Small intestine (tissue), 7 donors: ENCODE results near the gene ARFGAP1. TPM values are rescaled to one million over a fixed set of nuclear protein-coding genes. Genes with fewer than 3 reads are reported as not detected.
"Not testable (repeated sequence)": the region's sequence is repeated elsewhere in the genome, so short reads cannot be mapped to it uniquely, and the experiment has no call there.

ENCODE experiments used
- DNase-seq, 2 donors: peaks; one replicate each; pipeline versions ENCODE4 v3.0.0 to v3.0.0-alpha.2; 2013
- FAIRE-seq: peaks from 2 replicates; lab custom pipeline; 2012; peaks lifted over from hg19 to GRCh38; lab: Jason Lieb, UNC
- H3K27ac ChIP-seq, 3 donors: one replicate each; pipeline ENCODE4 v1.5.1; 2013; ENCODE audit warnings: low read length in 2 of 3, mild to moderate bottlenecking in 2 of 3, control low read depth in 1 of 3, inconsistent platforms in 1 of 3, low read depth in 1 of 3, moderate library complexity in 1 of 3
- H3K27me3 ChIP-seq, 3 donors: one replicate each; pipeline ENCODE4 v1.6.1; 2013; ENCODE audit warnings: low read length in 3 of 3, inconsistent platforms in 1 of 3; ENCODE audit not compliant: control insufficient read depth in 3 of 3, insufficient read depth in 3 of 3
- H3K36me3 ChIP-seq, 3 donors: one replicate each; pipeline ENCODE4 v1.6.1; 2013; ENCODE audit warnings: low read length in 3 of 3, inconsistent platforms in 1 of 3, low read depth in 1 of 3, mild to moderate bottlenecking in 1 of 3, moderate library complexity in 1 of 3; ENCODE audit not compliant: control insufficient read depth in 3 of 3, insufficient read depth in 2 of 3
- H3K4me1 ChIP-seq, 3 donors: one replicate each; pipeline ENCODE4 v1.6.1; 2013; ENCODE audit warnings: low read length in 2 of 3, inconsistent platforms in 1 of 3, low read depth in 1 of 3, mild to moderate bottlenecking in 1 of 3, moderate library complexity in 1 of 3; ENCODE audit not compliant: control insufficient read depth in 3 of 3, insufficient read depth in 2 of 3
- H3K4me3 ChIP-seq, 3 donors: one replicate each; pipeline ENCODE4 v1.5.1; 2013; ENCODE audit warnings: low read length in 3 of 3, control low read depth in 1 of 3, inconsistent platforms in 1 of 3, low read depth in 1 of 3, mild to moderate bottlenecking in 1 of 3, moderate library complexity in 1 of 3
- H3K9me3 ChIP-seq, 2 donors: one replicate each; pipeline ENCODE4 v1.6.1; 2013; ENCODE audit warnings: low read depth in 1 of 2, low read length in 1 of 2; ENCODE audit not compliant: control insufficient read depth in 2 of 2, insufficient read depth in 1 of 2
- WGBS, 3 donors: extraction: QIAGEN DNeasy Blood & Tissue Kit; methylation state at CpG; one replicate each; pipeline ENCODE4 v1.1.7; 2013; 5-methylcytosine and 5-hydroxymethylcytosine counted together
- polyA plus RNA-seq, 4 donors: library from polyadenylated mRNA; stranded (reverse) in 3 of 4; unstranded in 1 of 4; fragments of 200-250 nt in 3 of 4; fragments of 120-200 nt in 1 of 4; gene quantifications; one replicate each; pipeline versions ENCODE4 v1.2.1 to v1.2.3, GENCODE V29; 2013
- donor health status: healthy with polysubstance abuse.
- donor health status: control.
- donor health status: control.
- donor health status: Bipolar disorder and iron deficiency.
- donor health status: healthy.

The ARFGAP1 gene
- polyA plus RNA-seq, 4 donors, result 70.9 to 117 (median 80.3) TPM

- FAIRE-seq (no peak), DNase-seq (no peak)
- Histone ChIP-seq H3K27me3 (peaks cover 0 to 25% (median 17%) of the 10 kb centered on the region in 3 donors), H3K4me3 (no peak overlapping the region), H3K4me1 (no peaks in the 10 kb centered on the region), H3K9me3 (no peaks in the 10 kb centered on the region), H3K36me3 (peaks cover 0 to 2% (median 0%) of the 10 kb centered on the region in 3 donors), H3K27ac (no peak overlapping the region)
- WGBS, 3 donors, result 66 to 84% (median 68%) methylated on average over 10 of the region's 10 CpGs
These were observed 28.1 kb upstream of the ARFGAP1 start for GRCh38 chr20:63244468-63244867.

- 41 to 50% (median 47%) methylated on average over 48 to 50 of the region's 50 CpGs for WGBS, 3 donors
- peaks cover 0 to 2% (median 0%) of the 10 kb centered on the region in 3 donors for H3K36me3 ChIP-seq
- H3K9me3 ChIP-seq, result no peaks in the 10 kb centered on the region
- H3K27me3 ChIP-seq, result peaks cover 0 to 26% (median 18%) of the 10 kb centered on the region in 3 donors
- DNase-seq, result no peak
- no peaks in the 10 kb centered on the region for H3K4me1 ChIP-seq
- H3K27ac ChIP-seq, result no peak overlapping the region
- no peak overlapping the region for H3K4me3 ChIP-seq
- FAIRE-seq, result no peak
These were observed 25.9 kb upstream of the ARFGAP1 start for GRCh38 chr20:63246490-63247288.

- Histone ChIP-seq H3K27ac (no peak overlapping the region), H3K4me3 (no peak overlapping the region), H3K36me3 (peaks cover 0 to 2% (median 0%) of the 10 kb centered on the region in 3 donors), H3K9me3 (no peaks in the 10 kb centered on the region), H3K4me1 (no peaks in the 10 kb centered on the region), H3K27me3 (peaks cover 0 to 36% (median 25%) of the 10 kb centered on the region in 3 donors)
- WGBS, 3 donors, result 49 to 73% (median 62%) methylated on average over 22 to 24 of the region's 24 CpGs
- no peak for FAIRE-seq
- DNase-seq, result no peak
These were observed 24.9 kb upstream of the ARFGAP1 start for GRCh38 chr20:63247671-63248228.

- peaks cover 8 to 45% (median 29%) of the 10 kb centered on the region in 3 donors for H3K27me3 ChIP-seq
- peaks cover 0 to 2% (median 0%) of the 10 kb centered on the region in 3 donors for H3K36me3 ChIP-seq
- no peaks in the 10 kb centered on the region for H3K4me1 ChIP-seq
- H3K9me3 ChIP-seq, result no peaks in the 10 kb centered on the region
- H3K27ac ChIP-seq, result no peak overlapping the region
- no peak overlapping the region for H3K4me3 ChIP-seq
- 65 to 72% (median 67%) methylated on average over 25 of the region's 25 CpGs for WGBS, 3 donors
- FAIRE-seq, result no peak
- no peak for DNase-seq
These were observed 23.6 kb upstream of the ARFGAP1 start for GRCh38 chr20:63248835-63249591.

- Histone ChIP-seq H3K36me3 (peaks cover 0 to 2% (median 0%) of the 10 kb centered on the region in 3 donors), H3K4me1 (peaks cover 0 to 2% (median 0%) of the 10 kb centered on the region in 3 donors), H3K9me3 (no peaks in the 10 kb centered on the region), H3K27me3 (peaks cover 11 to 48% (median 31%) of the 10 kb centered on the region in 3 donors), H3K27ac (no peak overlapping the region), H3K4me3 (no peak overlapping the region)
- no peak for DNase-seq
- FAIRE-seq, result no peak
- 82 to 89% (median 86%) methylated on average over 14 to 15 of the region's 15 CpGs for WGBS, 3 donors
These were observed 22.7 kb upstream of the ARFGAP1 start for GRCh38 chr20:63249891-63250290.

- not testable (repeated sequence) for DNase-seq, H3K4me1 ChIP-seq, H3K4me3 ChIP-seq, H3K27ac ChIP-seq, H3K36me3 ChIP-seq, H3K9me3 ChIP-seq, FAIRE-seq
- WGBS, 3 donors, result 20 to 36% (median 24%) methylated on average over 12 of the region's 14 CpGs
- peaks cover 11 to 60% (median 38%) of the 10 kb centered on the region in 3 donors for H3K27me3 ChIP-seq
These were observed 21.3 kb upstream of the ARFGAP1 start for GRCh38 chr20:63251350-63251749.

- no peak overlapping the region for H3K4me3 ChIP-seq
- no peaks in the 10 kb centered on the region for H3K9me3 ChIP-seq
- H3K27me3 ChIP-seq, result peaks cover 11 to 55% (median 32%) of the 10 kb centered on the region in 3 donors
- peaks cover 0 to under 1% (median 0%) of the 10 kb centered on the region in 3 donors for H3K36me3 ChIP-seq
- 47 to 59% (median 56%) methylated on average over 7 to 8 of the region's 8 CpGs for WGBS, 3 donors
- DNase-seq (no peak), FAIRE-seq (no peak)
- no peak overlapping the region for H3K27ac ChIP-seq
- H3K4me1 ChIP-seq, result peaks cover 0 to 6% (median 0%) of the 10 kb centered on the region in 3 donors
These were observed 20.3 kb upstream of the ARFGAP1 start for GRCh38 chr20:63252284-63252711.

GRCh38 chr20:63253065-63253437 is 19.6 kb upstream of the ARFGAP1 start:
- 10 to 18% (median 14%) methylated on average over 16 of the region's 16 CpGs for WGBS, 3 donors
- Histone ChIP-seq H3K9me3 (no peaks in the 10 kb centered on the region), H3K27me3 (peaks cover 11 to 47% (median 28%) of the 10 kb centered on the region in 3 donors), H3K4me1 (peaks cover 0 to 7% (median 0%) of the 10 kb centered on the region in 3 donors), H3K4me3 (peak overlapping the region in 1 of 3 donors; percentile 26), H3K27ac (no peak overlapping the region), H3K36me3 (no peaks in the 10 kb centered on the region)
- FAIRE-seq (no peak), DNase-seq (no peak)
